Measurements from ENCODE around the gene PRM2. TPM values are rescaled to one million over a fixed set of nuclear protein-coding genes. Genes with fewer than 3 reads are reported as not detected.
A peak's percentile ranks its signal among the peaks of the same experiment; 100 is the strongest.

PRM2 gene
- total RNA-seq, 1 experiment from 2014 or later: not detected

DNA sequence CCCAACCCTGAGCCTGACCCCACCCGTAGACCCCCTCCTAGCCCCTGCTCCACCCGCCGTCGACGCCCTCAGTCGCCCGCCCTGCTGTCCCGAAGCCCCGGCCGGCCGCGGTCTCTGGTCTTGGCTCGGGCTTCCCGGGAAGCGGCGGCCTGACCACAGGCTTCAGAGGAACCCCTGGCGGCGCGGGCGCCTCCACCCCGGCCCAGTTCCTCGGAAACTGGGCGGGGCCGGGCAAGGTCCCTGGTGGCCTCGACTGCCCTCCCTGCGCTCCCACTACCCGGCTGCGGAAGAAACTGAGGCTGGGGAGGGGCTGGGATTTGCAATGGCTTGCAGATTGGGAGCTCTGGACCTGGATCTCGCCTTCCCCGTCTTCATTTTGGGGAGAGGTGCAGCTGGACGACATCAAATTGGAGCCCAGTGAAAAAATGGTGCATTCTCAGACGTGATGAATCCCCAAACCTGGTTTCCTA is 19.6 kb downstream of the PRM2 start:
- Histone ChIP-seq H3K4me1 (peaks cover 32% of the 10 kb centered on the region), H3K4me3 (ENCODE audit: low read depth, low read length) (peak overlapping the region; percentile 81), H3K9me3 (no peaks in the 10 kb centered on the region), H3K36me3 (ENCODE audit: control insufficient read depth, insufficient read depth, low read length) (no peaks in the 10 kb centered on the region), H3K27me3 (replicated peaks; ENCODE audit: control insufficient read depth, insufficient read depth, low read length) (no peaks in the 10 kb centered on the region)
- TF ChIP-seq, protein P1, sequence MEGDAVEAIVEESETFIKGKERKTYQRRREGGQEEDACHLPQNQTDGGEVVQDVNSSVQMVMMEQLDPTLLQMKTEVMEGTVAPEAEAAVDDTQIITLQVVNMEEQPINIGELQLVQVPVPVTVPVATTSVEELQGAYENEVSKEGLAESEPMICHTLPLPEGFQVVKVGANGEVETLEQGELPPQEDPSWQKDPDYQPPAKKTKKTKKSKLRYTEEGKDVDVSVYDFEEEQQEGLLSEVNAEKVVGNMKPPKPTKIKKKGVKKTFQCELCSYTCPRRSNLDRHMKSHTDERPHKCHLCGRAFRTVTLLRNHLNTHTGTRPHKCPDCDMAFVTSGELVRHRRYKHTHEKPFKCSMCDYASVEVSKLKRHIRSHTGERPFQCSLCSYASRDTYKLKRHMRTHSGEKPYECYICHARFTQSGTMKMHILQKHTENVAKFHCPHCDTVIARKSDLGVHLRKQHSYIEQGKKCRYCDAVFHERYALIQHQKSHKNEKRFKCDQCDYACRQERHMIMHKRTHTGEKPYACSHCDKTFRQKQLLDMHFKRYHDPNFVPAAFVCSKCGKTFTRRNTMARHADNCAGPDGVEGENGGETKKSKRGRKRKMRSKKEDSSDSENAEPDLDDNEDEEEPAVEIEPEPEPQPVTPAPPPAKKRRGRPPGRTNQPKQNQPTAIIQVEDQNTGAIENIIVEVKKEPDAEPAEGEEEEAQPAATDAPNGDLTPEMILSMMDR (IDR thresholded peaks at IDR 0.05; ENCODE audit: insufficient read depth in 1 of 2, low read depth in 1 of 2, low read length in 1 of 2, severe bottlenecking in 1 of 2, unreplicated experiment in 1 of 2): no peak
- intact Hi-C loops (cut with micrococcal nuclease; ENCODE audit: unreplicated experiment): loop anchor here (1.0 to 10.0 kb wide), 5 partner anchors 22 to 152 kb away; no protein-coding TSS in a partner anchor
- no peaks in the 10 kb centered on the region for H3K9me3 Mint-ChIP-seq (ENCODE audit: unreplicated experiment)
- H3K36me3 Mint-ChIP-seq (ENCODE audit: insufficient read depth, unreplicated experiment): peaks cover 38% of the 10 kb centered on the region
- ChIA-PET POLR2A (interaction anchor here (0.5 to 3.6 kb wide), 25 partner anchors 16 to 868 kb away, joined by 3 to 21 read pairs (median 6); partner anchors contain the start of gene PRM3), CTCF (interaction anchor here (0.7 to 2.4 kb wide), 13 partner anchors 14 to 293 kb away, joined by 3 to 29 read pairs (median 3); no protein-coding TSS in a partner anchor)
- H3K27ac Mint-ChIP-seq (ENCODE audit: unreplicated experiment): peak overlapping the region; percentile 95
- DNase-seq: peak; percentile 65 to 66
- peak overlapping the region; percentile 97 for H3K4me3 Mint-ChIP-seq (ENCODE audit: unreplicated experiment)
- H3K4me1 Mint-ChIP-seq (ENCODE audit: low read depth, unreplicated experiment): peaks cover 26% of the 10 kb centered on the region
- no TSS peak for BruUV-seq (replicated peaks)
- H3K27me3 Mint-ChIP-seq (ENCODE audit: insufficient read depth, unreplicated experiment): no peaks in the 10 kb centered on the region

DNA sequence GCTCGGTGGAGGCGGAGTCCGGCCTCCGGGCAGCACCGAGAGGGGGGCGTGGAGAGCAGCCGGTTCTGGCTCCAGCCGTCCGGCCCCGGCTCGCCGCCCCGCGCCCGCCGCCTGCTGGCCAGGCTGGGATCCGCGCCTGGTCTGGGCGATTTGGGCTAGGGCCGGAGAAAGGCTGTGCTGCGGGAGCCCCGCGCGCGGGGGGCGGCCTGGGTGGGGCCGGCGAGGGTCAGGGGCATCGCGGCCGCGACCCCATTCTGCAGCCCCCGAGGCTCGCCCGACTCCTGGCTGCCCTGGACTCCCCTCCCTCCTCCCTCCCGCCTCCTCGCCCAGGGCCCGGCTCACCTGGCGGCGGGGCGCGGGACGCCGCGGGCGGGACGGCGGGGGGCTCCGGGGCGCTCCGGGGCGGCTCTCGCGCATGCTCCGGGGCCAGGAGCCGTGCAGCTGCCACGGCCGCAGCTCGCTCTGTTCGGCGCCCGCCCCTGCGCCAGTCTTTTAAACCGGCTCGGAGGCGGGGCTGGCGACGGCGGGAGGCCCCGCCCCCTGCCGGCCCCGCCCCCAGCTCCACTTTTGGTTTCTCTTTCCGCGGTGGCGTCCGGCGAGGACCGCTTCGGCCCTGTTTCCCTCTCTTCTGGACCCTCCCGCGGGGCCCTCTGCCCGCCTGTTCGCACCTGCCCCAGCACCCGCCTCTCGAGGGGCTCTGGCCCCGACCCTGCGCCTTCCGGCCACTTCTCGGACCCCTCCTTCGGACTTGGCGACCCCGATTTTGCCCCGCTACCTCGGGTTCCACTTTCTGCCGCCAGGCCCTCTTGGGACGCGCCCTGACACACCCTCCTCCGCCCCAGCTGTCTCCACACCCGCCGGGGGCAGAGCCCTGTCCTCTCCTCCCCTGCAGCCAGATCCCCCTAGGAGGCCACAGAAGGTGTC is 20.3 kb downstream of the PRM2 start, which contains the start of gene SOCS1:
SOCS1 (minus strand) TSS at position 468 of the 924 bp plus-strand sequence. CDS start 726 bp downstream, outside the sequence.
- Mint-ChIP-seq H3K27me3 (ENCODE audit: insufficient read depth, unreplicated experiment) (no peaks in the 10 kb centered on the region), H3K4me3 (ENCODE audit: unreplicated experiment) (peak within 1 kb of the TSS; percentile 97)
- peak; percentile 79 to 91 for DNase-seq

More for the DNA sequence above, 20.3 kb downstream of the PRM2 start, which contains the start of gene SOCS1:
- POLR2A ChIA-PET: interaction anchor here (0.5 to 3.6 kb wide), 35 partner anchors 16 to 869 kb away, joined by 3 to 21 read pairs (median 6); partner anchors contain the start of genes PRM3 and SNX29
- Mint-ChIP-seq H3K9me3 (ENCODE audit: unreplicated experiment) (no peaks in the 10 kb centered on the region), H3K4me1 (ENCODE audit: low read depth, unreplicated experiment) (peaks cover 24% of the 10 kb centered on the region), H3K27ac (ENCODE audit: unreplicated experiment) (peak within 1 kb of the TSS; percentile 95), H3K36me3 (ENCODE audit: insufficient read depth, unreplicated experiment) (peaks cover 38% of the 10 kb centered on the region)
- Histone ChIP-seq H3K27me3 (replicated peaks; ENCODE audit: control insufficient read depth, insufficient read depth, low read length) (no peaks in the 10 kb centered on the region), H3K9me3 (no peaks in the 10 kb centered on the region), H3K36me3 (ENCODE audit: control insufficient read depth, insufficient read depth, low read length) (no peaks in the 10 kb centered on the region), H3K4me1 (peaks cover 27% of the 10 kb centered on the region), H3K4me3 (ENCODE audit: low read depth, low read length) (peak within 1 kb of the TSS; percentile 81)
- CTCF ChIA-PET: interaction anchor here (0.6 to 2.4 kb wide), 27 partner anchors 15 to 293 kb away, joined by 3 to 29 read pairs (median 4); no protein-coding TSS in a partner anchor
- intact Hi-C loops (cut with micrococcal nuclease; ENCODE audit: unreplicated experiment): loop anchor here (1.0 to 10.0 kb wide), 5 partner anchors 23 to 285 kb away; no protein-coding TSS in a partner anchor
- BruUV-seq (replicated peaks): no TSS peak
- TF ChIP-seq, protein P1 (IDR thresholded peaks at IDR 0.05; ENCODE audit: insufficient read depth in 1 of 2, low read depth in 1 of 2, low read length in 1 of 2, severe bottlenecking in 1 of 2, unreplicated experiment in 1 of 2): peak in 1 of 2 experiments; percentile 83
